Measurements from ENCODE around the gene PRKCB. TPM values are rescaled to one million over a fixed set of nuclear protein-coding genes. Genes with fewer than 3 reads are reported as not detected.

Gene PRKCB
- total RNA-seq, 1 experiment from 2014 or later, result 0.89 TPM

DNA sequence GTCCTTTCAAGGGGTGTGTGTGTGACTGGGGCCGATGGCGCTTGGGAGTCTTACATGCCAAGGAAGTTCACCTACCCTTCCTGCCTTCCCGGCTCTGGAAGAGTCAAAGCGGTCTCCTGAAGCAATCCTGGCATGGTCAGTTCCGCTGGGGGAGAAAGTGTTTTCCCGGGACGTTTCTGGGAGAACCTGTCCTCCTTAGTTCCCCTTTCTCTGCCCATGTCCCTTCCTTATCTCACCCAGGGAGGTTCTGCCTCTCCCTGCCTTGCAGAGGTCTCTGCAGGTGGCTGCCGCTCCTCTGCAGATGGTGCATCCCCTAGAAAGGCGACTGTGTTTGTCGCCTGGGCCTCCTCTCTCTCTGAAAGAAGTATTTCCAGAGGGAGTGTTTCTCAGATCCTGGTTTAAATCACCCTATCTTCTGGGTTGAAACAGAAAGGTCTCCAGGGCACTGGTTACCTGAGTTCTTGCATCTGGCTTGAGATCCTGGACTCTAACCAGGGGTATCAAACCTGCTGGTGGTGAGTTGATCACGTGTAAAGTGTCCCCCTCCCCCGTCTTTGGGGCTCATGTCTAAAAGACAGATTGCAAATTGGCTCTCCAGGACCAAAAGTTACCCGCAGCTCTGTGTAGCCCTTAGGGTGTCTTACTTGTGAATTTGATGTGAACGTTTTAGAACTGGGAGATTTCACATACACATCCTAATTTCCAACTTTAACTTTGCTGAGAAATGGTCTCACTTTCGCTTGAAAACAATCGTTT is 1.9 kb downstream of the PRKCB start:
- no peak overlapping the region for H3K9ac ChIP-seq (ENCODE audit: low read length)
- RAD21 ChIA-PET (ENCODE audit: low non-redundant PET in 1 of 2, low total read pairs in 2 of 2, uncharacterized antibody in 2 of 2, unreplicated experiment in 2 of 2), result no interaction called here
- peaks cover 31% of the 10 kb centered on the region for H3K27me3 ChIP-seq (ENCODE audit: insufficient read depth, low read length)
- no peaks in the 10 kb centered on the region for H3K4me1 ChIP-seq (ENCODE audit: control insufficient read depth in 1 of 2, insufficient read depth in 2 of 2, low read length in 2 of 2)
- intact Hi-C loops (cut with micrococcal nuclease), result loop anchor here (10.0 kb wide), 1 partner anchor 57 kb away; no protein-coding TSS in a partner anchor
- no TSS peak for BruUV-seq (replicated peaks)
- H3K4me2 ChIP-seq (ENCODE audit: low read length), result no peak overlapping the region
- DNase-seq (ENCODE audit: low read depth, low spot score) (no peak), ATAC-seq (no peak)
- H3K27ac ChIP-seq (ENCODE audit: low read depth, low read length), result no peak overlapping the region
- H3K36me3 ChIP-seq (ENCODE audit: control insufficient read depth in 1 of 2, insufficient read depth in 2 of 2, low read length in 2 of 2), result no peaks in the 10 kb centered on the region
- no peaks in the 10 kb centered on the region for H4K20me1 ChIP-seq (ENCODE audit: insufficient read depth)
- CTCF ChIA-PET, result no interaction called here
- POLR2A ChIA-PET, result no interaction called here
- H3K9me3 ChIP-seq (ENCODE audit: control insufficient read depth in 1 of 2, insufficient read depth in 1 of 2, low read depth in 1 of 2, low read length in 2 of 2), result no peaks in the 10 kb centered on the region
- no peak overlapping the region for H2AFZ ChIP-seq (ENCODE audit: low read depth, low read length, poor library complexity, severe bottlenecking)
- no peak overlapping the region for H3K4me3 ChIP-seq (replicated peaks in 1 of 2; ENCODE audit: low read depth in 1 of 2, low read length in 2 of 2)
- no peaks in the 10 kb centered on the region for H3K9me2 ChIP-seq (ENCODE audit: insufficient read depth)
- H3K79me2 ChIP-seq (ENCODE audit: insufficient read depth, low read length), result no peaks in the 10 kb centered on the region
- TF ChIP-seq SP1 (IDR thresholded peaks at IDR 0.05; ENCODE audit: low read depth) (no peak), YY1 (IDR thresholded peaks at IDR 0.05; ENCODE audit: extremely low read depth, insufficient replicate concordance, low read depth, low read length) (no peak), POLR2A (IDR thresholded peaks at IDR 0.05; ENCODE audit: borderline replicate concordance, extremely low read depth, insufficient read depth, insufficient read length) (no peak), EGR1 (IDR thresholded peaks at IDR 0.05; ENCODE audit: low read depth) (no peak), SRF (IDR thresholded peaks at IDR 0.05; ENCODE audit: low read depth) (no peak), TCF7L2 (IDR thresholded peaks at IDR 0.05; ENCODE audit: borderline replicate concordance, extremely low read depth, insufficient read depth, insufficient read length) (no peak), RAD21 (IDR thresholded peaks at IDR 0.05; ENCODE audit: low read depth) (no peak), SIN3A (IDR thresholded peaks at IDR 0.05; ENCODE audit: low read depth) (no peak), EZH2 (IDR thresholded peaks at IDR 0.05) (no peak)
- TF ChIP-seq, protein P1, sequence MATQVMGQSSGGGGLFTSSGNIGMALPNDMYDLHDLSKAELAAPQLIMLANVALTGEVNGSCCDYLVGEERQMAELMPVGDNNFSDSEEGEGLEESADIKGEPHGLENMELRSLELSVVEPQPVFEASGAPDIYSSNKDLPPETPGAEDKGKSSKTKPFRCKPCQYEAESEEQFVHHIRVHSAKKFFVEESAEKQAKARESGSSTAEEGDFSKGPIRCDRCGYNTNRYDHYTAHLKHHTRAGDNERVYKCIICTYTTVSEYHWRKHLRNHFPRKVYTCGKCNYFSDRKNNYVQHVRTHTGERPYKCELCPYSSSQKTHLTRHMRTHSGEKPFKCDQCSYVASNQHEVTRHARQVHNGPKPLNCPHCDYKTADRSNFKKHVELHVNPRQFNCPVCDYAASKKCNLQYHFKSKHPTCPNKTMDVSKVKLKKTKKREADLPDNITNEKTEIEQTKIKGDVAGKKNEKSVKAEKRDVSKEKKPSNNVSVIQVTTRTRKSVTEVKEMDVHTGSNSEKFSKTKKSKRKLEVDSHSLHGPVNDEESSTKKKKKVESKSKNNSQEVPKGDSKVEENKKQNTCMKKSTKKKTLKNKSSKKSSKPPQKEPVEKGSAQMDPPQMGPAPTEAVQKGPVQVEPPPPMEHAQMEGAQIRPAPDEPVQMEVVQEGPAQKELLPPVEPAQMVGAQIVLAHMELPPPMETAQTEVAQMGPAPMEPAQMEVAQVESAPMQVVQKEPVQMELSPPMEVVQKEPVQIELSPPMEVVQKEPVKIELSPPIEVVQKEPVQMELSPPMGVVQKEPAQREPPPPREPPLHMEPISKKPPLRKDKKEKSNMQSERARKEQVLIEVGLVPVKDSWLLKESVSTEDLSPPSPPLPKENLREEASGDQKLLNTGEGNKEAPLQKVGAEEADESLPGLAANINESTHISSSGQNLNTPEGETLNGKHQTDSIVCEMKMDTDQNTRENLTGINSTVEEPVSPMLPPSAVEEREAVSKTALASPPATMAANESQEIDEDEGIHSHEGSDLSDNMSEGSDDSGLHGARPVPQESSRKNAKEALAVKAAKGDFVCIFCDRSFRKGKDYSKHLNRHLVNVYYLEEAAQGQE (IDR thresholded peaks at IDR 0.05; ENCODE audit: low read depth), result no peak
- TF ChIP-seq, protein P2, sequence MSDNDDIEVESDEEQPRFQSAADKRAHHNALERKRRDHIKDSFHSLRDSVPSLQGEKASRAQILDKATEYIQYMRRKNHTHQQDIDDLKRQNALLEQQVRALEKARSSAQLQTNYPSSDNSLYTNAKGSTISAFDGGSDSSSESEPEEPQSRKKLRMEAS (IDR thresholded peaks at IDR 0.05), result no peak

Data from HCT116 (cell line).